ENCODE data around the gene RBBP6.
"Not testable (repeated sequence)": the region's sequence is repeated elsewhere in the genome, so short reads cannot be mapped to it uniquely, and the experiment has no call there.

Gene RBBP6

DNA sequence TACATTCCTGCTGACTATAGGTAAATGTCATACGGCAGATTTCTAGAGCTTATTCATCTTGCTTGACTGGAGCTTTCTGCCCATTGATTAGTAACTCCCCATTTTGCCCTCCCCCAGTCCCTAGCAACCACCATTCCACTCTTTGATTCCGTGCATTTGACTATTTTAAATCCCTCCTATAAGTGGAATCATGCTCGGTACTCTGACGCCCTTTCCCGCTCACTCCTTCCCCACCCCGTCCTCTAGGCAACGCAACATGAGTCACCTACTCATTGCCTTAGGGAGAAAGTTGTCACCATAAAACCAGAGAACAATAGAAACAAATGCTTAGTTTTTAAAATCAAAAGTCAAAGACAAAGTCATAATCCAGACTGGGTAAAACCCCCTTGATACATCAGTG is 45.5 kb upstream of the RBBP6 start:
- no peaks in the 10 kb centered on the region for H3K9me3 ChIP-seq (ENCODE audit: insufficient read depth, low read length)
- H3F3A ChIP-seq (ENCODE audit: insufficient read depth) = no peaks in the 10 kb centered on the region
- no peaks in the 10 kb centered on the region for H3K9me2 ChIP-seq (replicated peaks; ENCODE audit: insufficient read depth, low read length)
- H2AFZ ChIP-seq (ENCODE audit: low read depth, low read length, severe bottlenecking) = no peak overlapping the region
- H3K4me2 ChIP-seq (ENCODE audit: low read depth, low read length, poor library complexity, severe bottlenecking) = no peak overlapping the region
- no peaks in the 10 kb centered on the region for H4K20me1 ChIP-seq (ENCODE audit: low read depth, low read length)
- no peak overlapping the region for H3K9ac ChIP-seq (ENCODE audit: low read length)
- H3K4me3 ChIP-seq (ENCODE audit: insufficient read depth, low read length, poor library complexity, severe bottlenecking) = no peak overlapping the region
- no peaks in the 10 kb centered on the region for H3K27me3 ChIP-seq (ENCODE audit: low read length)
- no peaks in the 10 kb centered on the region for H3K36me3 ChIP-seq (ENCODE audit: low read length)
- H3K27ac ChIP-seq (ENCODE audit: low read depth, low read length) = no peak overlapping the region
- TF ChIP-seq, protein P1, sequence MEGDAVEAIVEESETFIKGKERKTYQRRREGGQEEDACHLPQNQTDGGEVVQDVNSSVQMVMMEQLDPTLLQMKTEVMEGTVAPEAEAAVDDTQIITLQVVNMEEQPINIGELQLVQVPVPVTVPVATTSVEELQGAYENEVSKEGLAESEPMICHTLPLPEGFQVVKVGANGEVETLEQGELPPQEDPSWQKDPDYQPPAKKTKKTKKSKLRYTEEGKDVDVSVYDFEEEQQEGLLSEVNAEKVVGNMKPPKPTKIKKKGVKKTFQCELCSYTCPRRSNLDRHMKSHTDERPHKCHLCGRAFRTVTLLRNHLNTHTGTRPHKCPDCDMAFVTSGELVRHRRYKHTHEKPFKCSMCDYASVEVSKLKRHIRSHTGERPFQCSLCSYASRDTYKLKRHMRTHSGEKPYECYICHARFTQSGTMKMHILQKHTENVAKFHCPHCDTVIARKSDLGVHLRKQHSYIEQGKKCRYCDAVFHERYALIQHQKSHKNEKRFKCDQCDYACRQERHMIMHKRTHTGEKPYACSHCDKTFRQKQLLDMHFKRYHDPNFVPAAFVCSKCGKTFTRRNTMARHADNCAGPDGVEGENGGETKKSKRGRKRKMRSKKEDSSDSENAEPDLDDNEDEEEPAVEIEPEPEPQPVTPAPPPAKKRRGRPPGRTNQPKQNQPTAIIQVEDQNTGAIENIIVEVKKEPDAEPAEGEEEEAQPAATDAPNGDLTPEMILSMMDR (IDR thresholded peaks at IDR 0.05; ENCODE audit: insufficient read depth, low read length, poor library complexity, severe bottlenecking) = no peak
- TF ChIP-seq EZH2phosphoT487 (conservative IDR thresholded peaks at IDR 0.05; ENCODE audit: low read length) = no peak
- no peaks in the 10 kb centered on the region for H3K79me2 ChIP-seq (ENCODE audit: insufficient read depth, low read length)

DNA sequence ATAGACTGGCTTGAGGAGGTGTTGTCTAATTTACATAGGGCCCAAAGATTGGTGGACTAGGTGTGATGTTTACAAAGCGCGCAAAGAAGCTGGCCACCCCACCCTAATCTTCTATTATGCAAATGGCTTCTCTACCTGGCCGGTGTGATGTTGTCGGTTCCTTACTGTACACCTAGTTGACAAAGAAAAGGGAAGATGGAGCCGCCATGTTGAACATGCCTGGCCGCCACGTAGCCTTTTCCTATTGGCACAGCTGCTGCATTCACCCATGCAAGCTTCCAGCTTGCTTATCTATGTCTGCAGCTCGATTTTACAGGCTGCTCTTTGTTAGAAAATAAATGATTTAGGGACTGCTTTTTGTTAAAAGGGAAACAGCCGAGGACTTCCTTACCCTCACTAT is 44.2 kb upstream of the RBBP6 start:
- H4K20me1 ChIP-seq (ENCODE audit: low read depth, low read length); H3K27ac ChIP-seq (ENCODE audit: low read depth, low read length); H3K9ac ChIP-seq (ENCODE audit: low read length); H3K36me3 ChIP-seq (ENCODE audit: low read length); H3F3A ChIP-seq (ENCODE audit: insufficient read depth); H3K4me3 ChIP-seq (ENCODE audit: insufficient read depth, low read length, poor library complexity, severe bottlenecking); H3K4me2 ChIP-seq (ENCODE audit: low read depth, low read length, poor library complexity, severe bottlenecking); H3K9me2 ChIP-seq (replicated peaks; ENCODE audit: insufficient read depth, low read length); H2AFZ ChIP-seq (ENCODE audit: low read depth, low read length, severe bottlenecking); H3K79me2 ChIP-seq (ENCODE audit: insufficient read depth, low read length); H3K27me3 ChIP-seq (ENCODE audit: low read length); H3K9me3 ChIP-seq (ENCODE audit: insufficient read depth, low read length): not testable (repeated sequence)

DNA sequence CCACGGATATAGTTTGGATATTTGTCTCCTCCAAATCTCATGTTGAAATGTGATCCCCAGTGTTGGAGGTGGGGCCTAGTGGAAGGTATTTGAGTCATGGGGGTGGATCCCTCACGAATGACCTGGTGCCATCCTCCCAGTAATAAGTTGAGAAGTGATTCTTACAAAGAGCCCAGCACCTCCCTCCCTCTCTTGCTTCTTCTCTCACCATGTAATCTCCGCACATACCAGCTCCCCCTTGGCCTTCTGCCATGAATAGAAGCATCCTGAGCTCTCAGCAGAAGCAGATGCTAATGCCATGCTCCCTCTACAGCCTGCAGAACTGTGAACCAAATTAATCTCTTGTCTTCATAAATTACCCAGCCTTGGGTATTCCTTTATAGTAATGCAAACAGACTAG is 41.9 kb upstream of the RBBP6 start:
- Histone ChIP-seq H4K20me1 (ENCODE audit: low read depth, low read length) (no peaks in the 10 kb centered on the region), H3K9me2 (replicated peaks; ENCODE audit: insufficient read depth, low read length) (no peaks in the 10 kb centered on the region), H3F3A (ENCODE audit: insufficient read depth) (no peaks in the 10 kb centered on the region), H3K4me3 (ENCODE audit: insufficient read depth, low read length, poor library complexity, severe bottlenecking) (no peak overlapping the region), H3K9ac (ENCODE audit: low read length) (no peak overlapping the region), H3K36me3 (ENCODE audit: low read length) (no peaks in the 10 kb centered on the region), H3K9me3 (ENCODE audit: insufficient read depth, low read length) (no peaks in the 10 kb centered on the region), H2AFZ (ENCODE audit: low read depth, low read length, severe bottlenecking) (no peak overlapping the region), H3K27me3 (ENCODE audit: low read length) (no peaks in the 10 kb centered on the region), H3K79me2 (ENCODE audit: insufficient read depth, low read length) (no peaks in the 10 kb centered on the region), H3K27ac (ENCODE audit: low read depth, low read length) (no peak overlapping the region), H3K4me2 (ENCODE audit: low read depth, low read length, poor library complexity, severe bottlenecking) (no peak overlapping the region)
- TF ChIP-seq, protein P1 (IDR thresholded peaks at IDR 0.05; ENCODE audit: insufficient read depth, low read length, poor library complexity, severe bottlenecking) = no peak
- TF ChIP-seq EZH2phosphoT487 (conservative IDR thresholded peaks at IDR 0.05; ENCODE audit: low read length) = no peak

DNA sequence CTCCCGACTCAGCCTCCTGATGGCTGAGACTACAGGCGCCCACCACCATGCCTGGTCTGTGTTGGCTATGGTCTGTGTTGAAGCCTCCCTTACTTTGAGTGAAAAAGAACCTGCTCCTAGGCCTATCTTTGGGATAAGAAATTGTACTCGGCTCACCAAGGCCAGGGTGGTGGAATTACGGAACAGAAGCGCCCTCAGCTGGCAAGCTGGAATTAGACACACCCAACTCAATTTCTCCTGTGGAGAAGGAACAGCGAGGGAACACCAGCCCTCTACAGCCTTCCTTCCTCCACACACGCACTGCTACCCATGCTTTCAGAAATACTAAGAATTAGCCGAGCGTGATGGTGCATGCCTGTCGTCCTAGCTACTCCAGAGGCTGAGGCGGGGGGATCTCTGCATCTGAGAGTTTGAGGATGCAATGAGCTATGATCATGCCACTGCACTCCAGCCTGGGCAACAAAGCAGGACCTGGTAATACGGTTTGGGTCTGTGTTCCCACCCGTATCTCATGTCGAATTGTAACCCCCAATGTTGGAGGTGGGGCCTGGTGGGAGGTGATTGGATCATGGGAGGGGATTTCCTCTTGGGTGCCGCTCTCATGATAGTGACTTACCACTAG is 40.1 kb upstream of the RBBP6 start:
- Histone ChIP-seq H3K36me3 (ENCODE audit: low read length) (no peaks in the 10 kb centered on the region), H3K9me2 (replicated peaks; ENCODE audit: insufficient read depth, low read length) (no peaks in the 10 kb centered on the region), H3F3A (ENCODE audit: insufficient read depth) (no peaks in the 10 kb centered on the region), H3K9me3 (ENCODE audit: insufficient read depth, low read length) (no peaks in the 10 kb centered on the region), H3K79me2 (ENCODE audit: insufficient read depth, low read length) (no peaks in the 10 kb centered on the region), H3K4me3 (ENCODE audit: insufficient read depth, low read length, poor library complexity, severe bottlenecking) (no peak overlapping the region), H3K27ac (ENCODE audit: low read depth, low read length) (no peak overlapping the region), H3K4me2 (ENCODE audit: low read depth, low read length, poor library complexity, severe bottlenecking) (no peak overlapping the region), H3K27me3 (ENCODE audit: low read length) (no peaks in the 10 kb centered on the region), H3K9ac (ENCODE audit: low read length) (no peak overlapping the region), H2AFZ (ENCODE audit: low read depth, low read length, severe bottlenecking) (no peak overlapping the region), H4K20me1 (ENCODE audit: low read depth, low read length) (no peaks in the 10 kb centered on the region)
- TF ChIP-seq EZH2phosphoT487 (conservative IDR thresholded peaks at IDR 0.05; ENCODE audit: low read length) = no peak
- TF ChIP-seq, protein P1 (IDR thresholded peaks at IDR 0.05; ENCODE audit: insufficient read depth, low read length, poor library complexity, severe bottlenecking) = no peak
